OCI-LY7 (cell line): ENCODE data around the gene STIM1. TPM values are rescaled to one million over a fixed set of nuclear protein-coding genes. Genes with fewer than 3 reads are reported as not detected.

Experiments
- BruUV-seq: library from RNA; stranded (reverse); fragments of 400-500 nt; replicated peaks from 2 replicates; lab custom pipeline; 2021; lab: Mats Ljungman, UMichigan
- CTCF ChIA-PET: fragments of 300-600 bp; sonication (Branson Sonifier 250); formaldehyde crosslinking; loops from one replicate; lab custom pipeline; 2022; ENCODE audit warnings: antibody characterized with exemption; ENCODE audit not compliant: unreplicated experiment; lab: Charles Lee
- POLR2A ChIA-PET: fragments of 300-600 bp; sonication (Branson Sonifier 250); formaldehyde crosslinking; loops from one replicate; lab custom pipeline; 2022; ENCODE audit warnings: antibody characterized with exemption; lab: Charles Lee
- DNase-seq: peaks from one replicate; pipeline ENCODE4 v3.0.0-alpha.2; 2015; ENCODE audit warnings: low spot score
- H2AFZ ChIP-seq: fragments of 200-600 bp; sonication (generic), shearing (Covaris generic); 2 replicates; pipeline ENCODE4 v1.6.1; 2014; ENCODE audit warnings: mild to moderate bottlenecking, antibody characterized with exemption, low read length, moderate library complexity
- H3K27ac ChIP-seq: fragments of 200-600 bp; sonication (generic); 2 replicates; pipeline ENCODE4 v1.5.1; 2014; ENCODE audit warnings: mixed run types, low read depth, mild to moderate bottlenecking, moderate library complexity, low read length, inconsistent platforms; ENCODE audit not compliant: poor library complexity, severe bottlenecking
- H3K36me3 ChIP-seq: fragments of 200-600 bp; sonication (generic); 2 replicates; pipeline ENCODE4 v1.6.1; 2014; ENCODE audit warnings: mild to moderate bottlenecking, antibody characterized with exemption, low read length, moderate library complexity, mixed read lengths; ENCODE audit not compliant: insufficient read depth
- H3K4me1 ChIP-seq: fragments of 200-600 bp; sonication (generic); 2 replicates; pipeline ENCODE4 v1.5.1; 2014; ENCODE audit warnings: mild to moderate bottlenecking, low read length; ENCODE audit not compliant: insufficient read depth, poor library complexity, severe bottlenecking
- H3K4me2 ChIP-seq: fragments of 200-600 bp; sonication (generic); 2 replicates; pipeline ENCODE4 v1.6.1; 2014; ENCODE audit warnings: mild to moderate bottlenecking, low read length
- H3K4me3 ChIP-seq: fragments of 200-600 bp; sonication (generic); 2 replicates; pipeline ENCODE4 v1.5.1; 2014; ENCODE audit warnings: mild to moderate bottlenecking, low read depth, low read length; ENCODE audit not compliant: poor library complexity, severe bottlenecking
- H3K79me2 ChIP-seq: fragments of 200-600 bp; sonication (generic); 2 replicates; pipeline ENCODE4 v1.6.1; 2016; ENCODE audit warnings: low read depth, mild to moderate bottlenecking, low read length, moderate library complexity, mixed read lengths; ENCODE audit not compliant: insufficient read depth
- H3K9me2 ChIP-seq: fragments of 200-600 bp; sonication (generic); 2 replicates; pipeline ENCODE4 v1.6.1; 2016; ENCODE audit warnings: mild to moderate bottlenecking, low read length, mixed read lengths; ENCODE audit not compliant: insufficient read depth
- H3K9me3 ChIP-seq: fragments of 200-600 bp; sonication (generic); 2 replicates; pipeline ENCODE4 v1.6.1; 2014; ENCODE audit warnings: mild to moderate bottlenecking, mixed run types, low read length, mixed read lengths
- H4K20me1 ChIP-seq: fragments of 200-600 bp; sonication (generic); 2 replicates; pipeline ENCODE4 v1.6.1; 2014; ENCODE audit warnings: mild to moderate bottlenecking, antibody characterized with exemption, low read length, moderate library complexity, mixed read lengths; ENCODE audit not compliant: insufficient read depth
- CTCF ChIP-seq: fragments of 200-600 bp; sonication (generic); conservative IDR thresholded peaks from 2 replicates; pipeline ENCODE4 v1.5.1; 2014; ENCODE audit warnings: mild to moderate bottlenecking, antibody characterized with exemption, low read length, moderate library complexity, mixed read lengths
- EZH2phosphoT487 ChIP-seq: fragments of 200-600 bp; sonication (generic); IDR thresholded peaks from 2 replicates; pipeline ENCODE4 v1.6.1; 2018; ENCODE audit warnings: low read depth, borderline replicate concordance, mild to moderate bottlenecking, mixed run types, antibody characterized with exemption, low read length, moderate library complexity, mixed read lengths
- intact Hi-C: fragments of 100-400 bp; cut with micrococcal nuclease; formaldehyde crosslinking; loops from one replicate; pipeline ENCODE4 v1.10.0; 2022; ENCODE audit not compliant: unreplicated experiment
- total RNA-seq, 2 experiments: library from RNA; depleted of rRNA in 1 of 2; stranded (reverse); fragments of >200 nt in 1 of 2; shearing (Covaris generic) in 1 of 2; gene quantifications; 2 replicates each; pipeline ENCODE4 v1.2.3, GENCODE V29; 2014 to 2022

Gene STIM1
- total RNA-seq, 2 experiments from 2014 or later: 21.0 to 49.1 TPM

GRCh38 chr11:4105916-4106315 lies 250.5 kb downstream of the STIM1 start:
- H3K9me3 ChIP-seq: no peaks in the 10 kb centered on the region
- H3K4me1 ChIP-seq: no peaks in the 10 kb centered on the region
- no peak for DNase-seq
- peaks cover 95% of the 10 kb centered on the region for H3K36me3 ChIP-seq
- POLR2A ChIA-PET: interaction anchor here (0.6 to 1.4 kb wide), 2 partner anchors 10 to 393 kb away, joined by 4 read pairs; no protein-coding TSS in a partner anchor
- no peak overlapping the region for H3K4me3 ChIP-seq
- H3K27ac ChIP-seq: no peak overlapping the region
- H4K20me1 ChIP-seq: peaks cover 8% of the 10 kb centered on the region; the same call in 1 of the 2 replicates
- no peaks in the 10 kb centered on the region for H3K9me2 ChIP-seq
- no TSS peak for BruUV-seq
- peaks cover 41% of the 10 kb centered on the region for H3K79me2 ChIP-seq
- TF ChIP-seq EZH2phosphoT487 (no peak), CTCF (no peak)
- no peak overlapping the region for H2AFZ ChIP-seq
- intact Hi-C loops: no loop called here
- CTCF ChIA-PET: no interaction called here
- no peak overlapping the region for H3K4me2 ChIP-seq

GRCh38 chr11:4111834-4112233 lies 256.4 kb downstream of the STIM1 start:
- TF ChIP-seq CTCF (no peak), EZH2phosphoT487 (no peak)
- no TSS peak for BruUV-seq
- intact Hi-C loops: no loop called here

GRCh38 chr11:4115128-4115527 lies 259.7 kb downstream of the STIM1 start:
- no peak for TF ChIP-seq CTCF
- no peak for TF ChIP-seq EZH2phosphoT487
- no peak overlapping the region for H3K4me2 ChIP-seq
- ChIA-PET POLR2A (interaction anchor here (1.3 kb wide), 1 partner anchor 18 kb away, joined by 3 read pairs; no protein-coding TSS in a partner anchor), CTCF (no interaction called here)
- DNase-seq: no peak
- H3K4me3 ChIP-seq: no peak overlapping the region
- no peaks in the 10 kb centered on the region for H3K4me1 ChIP-seq
- H4K20me1 ChIP-seq: no peaks in the 10 kb centered on the region
- H3K9me2 ChIP-seq: no peaks in the 10 kb centered on the region
- peaks cover 5% of the 10 kb centered on the region; the same call in 1 of the 2 replicates for H3K79me2 ChIP-seq
- BruUV-seq: no TSS peak
- no peak overlapping the region for H3K27ac ChIP-seq
- no peak overlapping the region for H2AFZ ChIP-seq
- no peaks in the 10 kb centered on the region for H3K9me3 ChIP-seq
- intact Hi-C loops: no loop called here
- H3K36me3 ChIP-seq: peaks cover 100% of the 10 kb centered on the region

More at GRCh38 chr11:4111834-4112233, 256.4 kb downstream of the STIM1 start:
- Histone ChIP-seq H4K20me1 (no peaks in the 10 kb centered on the region), H3K9me3 (no peaks in the 10 kb centered on the region), H3K36me3 (peaks cover 98% of the 10 kb centered on the region), H3K4me2 (no peak overlapping the region), H3K4me3 (no peak overlapping the region), H3K9me2 (no peaks in the 10 kb centered on the region), H3K79me2 (no peaks in the 10 kb centered on the region), H2AFZ (no peak overlapping the region), H3K4me1 (no peaks in the 10 kb centered on the region), H3K27ac (no peak overlapping the region)
- ChIA-PET CTCF (no interaction called here), POLR2A (interaction anchor here (0.7 to 0.8 kb wide), 2 partner anchors 13 to 15 kb away, joined by 3 to 4 read pairs; no protein-coding TSS in a partner anchor)
- no peak for DNase-seq
